SK-N-SH (cell line): ENCODE measurements around the gene CHRNB1.

ENCODE experiments used
- CTCF ChIP-seq: fragments of 200-600 bp; sonication (generic); IDR thresholded peaks from 2 replicates; pipeline ENCODE4 v1.6.1; 2017; ENCODE audit warnings: antibody characterized with exemption, mild to moderate bottlenecking, moderate library complexity
- EP300 ChIP-seq, 2 experiments: IDR thresholded peaks; 2 replicates each; pipeline versions ENCODE4 v1.4.0 to v1.6.1; 2012; ENCODE audit warnings: borderline replicate concordance in 1 of 2, low read depth in 1 of 2, low read length in 1 of 2
- EZH2phosphoT487 ChIP-seq: fragments of 200-600 bp; sonication (generic); IDR thresholded peaks from 2 replicates; pipeline ENCODE4 v1.6.1; 2017; ENCODE audit warnings: low read depth, mixed run types, mild to moderate bottlenecking, antibody characterized with exemption, moderate library complexity, borderline replicate concordance
- GABPA ChIP-seq: IDR thresholded peaks from 2 replicates; pipeline ENCODE4 v1.4.0; 2012; ENCODE audit warnings: low read depth, mild to moderate bottlenecking
- MEF2A ChIP-seq: IDR thresholded peaks from 2 replicates; pipeline ENCODE4 v1.4.0; 2012; ENCODE audit warnings: low read depth, borderline replicate concordance
- NFIC ChIP-seq: IDR thresholded peaks from 2 replicates; pipeline ENCODE4 v1.4.0; 2012; ENCODE audit warnings: borderline replicate concordance
- NRF1 ChIP-seq: IDR thresholded peaks from 2 replicates; pipeline ENCODE4 v1.6.1; 2012; ENCODE audit warnings: low read depth, mild to moderate bottlenecking, low read length
- POLR2AphosphoS5 ChIP-seq: IDR thresholded peaks from 2 replicates; pipeline ENCODE4 v1.6.1; 2012; ENCODE audit warnings: low read depth, low read length
- RAD21 ChIP-seq: IDR thresholded peaks from 2 replicates; pipeline ENCODE4 v1.6.1; 2012; ENCODE audit warnings: mild to moderate bottlenecking, low read length
- RFX5 ChIP-seq: IDR thresholded peaks from 2 replicates; pipeline ENCODE4 v1.6.1; 2012; ENCODE audit warnings: mild to moderate bottlenecking, improper control_type of control experiment, low read length
- SIN3A ChIP-seq: IDR thresholded peaks from 2 replicates; pipeline ENCODE4 v1.6.1; 2012; ENCODE audit warnings: low read depth, mild to moderate bottlenecking, low read length, moderate library complexity, borderline replicate concordance
- TAF1 ChIP-seq: IDR thresholded peaks from 2 replicates; pipeline ENCODE4 v1.6.1; 2012; ENCODE audit warnings: low read depth, mild to moderate bottlenecking, low read length, moderate library complexity, borderline replicate concordance
- USF1 ChIP-seq: IDR thresholded peaks from 2 replicates; pipeline ENCODE4 v1.4.0; 2012; ENCODE audit warnings: low read depth, borderline replicate concordance

- no peak for TF ChIP-seq CTCF
- no peak for TF ChIP-seq EZH2phosphoT487
- TF ChIP-seq POLR2AphosphoS5, result no peak
- TF ChIP-seq RAD21, result no peak
- no peak for TF ChIP-seq TAF1
- no peak for TF ChIP-seq MEF2A
- no peak for TF ChIP-seq GABPA
- TF ChIP-seq RFX5, result no peak
- no peak for TF ChIP-seq SIN3A
- TF ChIP-seq NRF1, result no peak
- TF ChIP-seq NFIC, result no peak
- TF ChIP-seq USF1, result no peak
- TF ChIP-seq EP300 (IDR thresholded peaks at IDR 0.05; ENCODE audit: borderline replicate concordance in 1 of 2, low read depth in 1 of 2, low read length in 1 of 2), result no peak
These were observed 22.6 kb downstream of the CHRNB1 start for GRCh38 chr17:7467498-7467897.
